Neural cell (in vitro differentiated cells): ENCODE data around the gene TFPT. TPM values are rescaled to one million over a fixed set of nuclear protein-coding genes. Genes with fewer than 3 reads are reported as not detected.

Source experiments
- H2AFZ ChIP-seq: fragments of 200-600, 300-800 bp; sonication (generic), shearing (Covaris generic); 2 replicates; pipeline ENCODE4 v1.6.0; 2014; ENCODE audit warnings: low read depth, mild to moderate bottlenecking, antibody characterized with exemption, low read length, moderate library complexity
- H3F3A ChIP-seq: fragments of 200-600 bp; shearing (Covaris generic); 2 replicates; pipeline ENCODE4 v1.6.1; 2016; ENCODE audit warnings: mild to moderate bottlenecking, moderate library complexity, mixed read lengths, antibody characterized with exemption, low read length; ENCODE audit not compliant: insufficient read depth, poor library complexity, severe bottlenecking
- H3K27ac ChIP-seq: fragments of 200-600, 300-800 bp; sonication (generic), shearing (Covaris generic); 2 replicates; pipeline ENCODE4 v1.5.1; 2014; ENCODE audit warnings: mild to moderate bottlenecking, low read length, moderate library complexity
- H3K27me3 ChIP-seq: fragments of 300-800, 200-600 bp; sonication (generic), shearing (Covaris generic); 2 replicates; pipeline ENCODE4 v1.6.0; 2014; ENCODE audit warnings: mild to moderate bottlenecking, low read depth, low read length, moderate library complexity; ENCODE audit not compliant: insufficient read depth
- H3K36me3 ChIP-seq: fragments of 300-800, 200-600 bp; sonication (generic), shearing (Covaris generic); 2 replicates; pipeline ENCODE4 v1.5.1; 2014; ENCODE audit warnings: mild to moderate bottlenecking, antibody characterized with exemption, low read length, moderate library complexity; ENCODE audit not compliant: insufficient read depth
- H3K4me2 ChIP-seq: fragments of 300-800, 200-600 bp; sonication (generic), shearing (Covaris generic); 2 replicates; pipeline ENCODE4 v1.6.0; 2014; ENCODE audit warnings: mild to moderate bottlenecking, low read length
- H3K4me3 ChIP-seq: fragments of 300-800, 200-600 bp; sonication (generic), shearing (Covaris generic); 2 replicates; pipeline ENCODE4 v1.5.1; 2014; ENCODE audit warnings: mild to moderate bottlenecking, low read length, moderate library complexity
- H3K79me2 ChIP-seq: fragments of 200-600 bp; shearing (Covaris generic); replicated peaks from 2 replicates; pipeline ENCODE4 v1.6.0; 2014; ENCODE audit warnings: mild to moderate bottlenecking, low read length, moderate library complexity; ENCODE audit not compliant: insufficient read depth
- H3K9ac ChIP-seq: fragments of 300-800, 200-600 bp; sonication (generic), shearing (Covaris generic); 2 replicates; pipeline ENCODE4 v1.6.1; 2016; ENCODE audit warnings: mild to moderate bottlenecking, low read length, mixed read lengths
- H3K9me2 ChIP-seq: fragments of 200-600 bp; shearing (Covaris generic); 2 replicates; pipeline ENCODE4 v1.6.1; 2016; ENCODE audit warnings: mild to moderate bottlenecking, low read length, mixed read lengths; ENCODE audit not compliant: insufficient read depth
- H3K9me3 ChIP-seq: fragments of 200-600, 300-800 bp; sonication (generic), shearing (Covaris generic); 2 replicates; pipeline ENCODE4 v1.6.1; 2016; ENCODE audit warnings: mild to moderate bottlenecking, mixed run types, low read length, moderate library complexity, mixed read lengths
- H4K20me1 ChIP-seq: fragments of 200-600 bp; shearing (Covaris generic); 2 replicates; pipeline ENCODE4 v1.6.1; 2016; ENCODE audit warnings: mild to moderate bottlenecking, mixed run types; ENCODE audit not compliant: insufficient read depth
- CTCF ChIP-seq: fragments of 450-650 bp; IDR thresholded peaks from 2 replicates; pipeline ENCODE4 v1.5.1; 2014; ENCODE audit warnings: antibody characterized with exemption, mild to moderate bottlenecking, moderate library complexity; ENCODE audit not compliant: poor library complexity, severe bottlenecking
- EP300 ChIP-seq: fragments of 450-650 bp; conservative IDR thresholded peaks from 2 replicates; pipeline ENCODE4 v1.6.1; 2014; ENCODE audit warnings: antibody characterized with exemption, mild to moderate bottlenecking, moderate library complexity; ENCODE audit not compliant: poor library complexity, severe bottlenecking
- EZH2 ChIP-seq: fragments of 200-600, 300-800 bp; shearing (Covaris generic), sonication (generic); IDR thresholded peaks from 2 replicates; pipeline ENCODE4 v1.6.1; 2014; ENCODE audit warnings: antibody characterized with exemption, low read length, borderline replicate concordance, mild to moderate bottlenecking; ENCODE audit not compliant: insufficient read depth, poor library complexity, severe bottlenecking
- MXI1 ChIP-seq: fragments of 450-650 bp; conservative IDR thresholded peaks from 2 replicates; pipeline ENCODE4 v1.6.1; 2014; ENCODE audit warnings: antibody characterized with exemption, mild to moderate bottlenecking; ENCODE audit not compliant: poor library complexity, severe bottlenecking
- POLR2AphosphoS5 ChIP-seq: IDR thresholded peaks from 2 replicates; pipeline ENCODE4 v1.6.1; 2012
- RAD21 ChIP-seq: fragments of 450-650 bp; conservative IDR thresholded peaks from 2 replicates; pipeline ENCODE4 v1.6.1; 2014; ENCODE audit warnings: antibody characterized with exemption, mild to moderate bottlenecking, moderate library complexity
- REST ChIP-seq: IDR thresholded peaks from 2 replicates; pipeline ENCODE4 v1.6.1; 2012; ENCODE audit warnings: borderline replicate concordance
- SMC3 ChIP-seq: fragments of 450-650 bp; conservative IDR thresholded peaks from 2 replicates; pipeline ENCODE4 v1.6.1; 2014; ENCODE audit warnings: antibody characterized with exemption, mild to moderate bottlenecking, moderate library complexity; ENCODE audit not compliant: poor library complexity
- TAF1 ChIP-seq: IDR thresholded peaks from 2 replicates; pipeline ENCODE4 v1.6.1; 2012; ENCODE audit warnings: low read depth
- polyA plus RNA-seq: library from polyadenylated mRNA; depleted of rRNA; stranded (reverse); fragments of >200 nt; gene quantifications from 2 replicates; pipeline ENCODE4 v1.2.3, GENCODE V29; 2014

Gene TFPT
- polyA plus RNA-seq, 1 donor from 2014 or later = 24.3 TPM

- no peaks in the 10 kb centered on the region for H3K36me3 ChIP-seq
These were observed 8.7 kb downstream of the TFPT start for GRCh38 chr19:54106716-54107115.

DNA sequence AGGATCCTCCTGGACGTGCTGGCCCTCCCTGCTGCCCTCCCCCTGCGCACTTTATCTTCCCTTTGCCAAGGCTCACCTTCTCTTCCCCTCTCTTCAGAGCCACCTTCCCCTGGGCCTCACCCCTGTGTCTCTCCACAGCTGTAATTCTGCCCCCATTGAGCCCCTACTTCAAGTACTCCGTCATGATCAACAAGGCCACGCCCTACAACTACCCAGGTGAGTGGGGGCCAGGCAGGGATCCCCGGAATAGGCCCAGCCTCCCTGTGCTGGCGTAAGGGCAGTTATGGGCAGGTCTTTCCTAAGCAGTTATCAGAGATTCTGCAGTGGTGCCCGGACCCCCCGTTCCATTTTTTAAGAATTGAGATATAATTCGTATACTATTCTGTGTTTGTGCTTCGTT, 9.7 kb downstream of the TFPT start:
- H3F3A ChIP-seq = no peaks in the 10 kb centered on the region
- no peak overlapping the region for H3K4me2 ChIP-seq

More at GRCh38 chr19:54106716-54107115, 8.7 kb downstream of the TFPT start:
- Histone ChIP-seq H3K27ac (no peak overlapping the region), H3K79me2 (peaks cover 16% of the 10 kb centered on the region), H2AFZ (no peak overlapping the region), H3K4me2 (no peak overlapping the region), H4K20me1 (no peaks in the 10 kb centered on the region), H3K9ac (no peak overlapping the region), H3K9me3 (no peaks in the 10 kb centered on the region), H3F3A (no peaks in the 10 kb centered on the region), H3K4me3 (no peak overlapping the region), H3K9me2 (no peaks in the 10 kb centered on the region), H3K27me3 (no peaks in the 10 kb centered on the region)
- TF ChIP-seq EP300 (no peak), EZH2 (no peak), POLR2AphosphoS5 (no peak), CTCF (no peak), MXI1 (no peak), SMC3 (no peak)

More for the DNA sequence above, 9.7 kb downstream of the TFPT start:
- peaks cover 16% of the 10 kb centered on the region for H3K79me2 ChIP-seq
- no peak overlapping the region for H3K4me3 ChIP-seq
- H3K9me2 ChIP-seq = no peaks in the 10 kb centered on the region
- H4K20me1 ChIP-seq = no peaks in the 10 kb centered on the region
- no peaks in the 10 kb centered on the region for H3K27me3 ChIP-seq
- TF ChIP-seq RAD21 (no peak), SMC3 (no peak), EZH2 (no peak), MXI1 (no peak), TAF1 (no peak), POLR2AphosphoS5 (no peak), REST (no peak), EP300 (no peak), CTCF (no peak)
- no peak overlapping the region for H2AFZ ChIP-seq
- no peaks in the 10 kb centered on the region for H3K9me3 ChIP-seq
- H3K36me3 ChIP-seq = no peaks in the 10 kb centered on the region
- H3K9ac ChIP-seq = no peak overlapping the region
- no peak overlapping the region for H3K27ac ChIP-seq
